Activated CD8-positive, alpha-beta memory T cell treated with anti-CD3 and anti-CD28 coated beads, Interleukin-2, amount 50 U/mL, for 1 hour (primary cell): ENCODE data around the gene TAS1R2.

Experiments
- DNase-seq: peaks from one replicate; pipeline ENCODE4 v3.0.0-alpha.2; 2020; ENCODE audit errors: extremely low read depth

TAS1R2 gene

DNA sequence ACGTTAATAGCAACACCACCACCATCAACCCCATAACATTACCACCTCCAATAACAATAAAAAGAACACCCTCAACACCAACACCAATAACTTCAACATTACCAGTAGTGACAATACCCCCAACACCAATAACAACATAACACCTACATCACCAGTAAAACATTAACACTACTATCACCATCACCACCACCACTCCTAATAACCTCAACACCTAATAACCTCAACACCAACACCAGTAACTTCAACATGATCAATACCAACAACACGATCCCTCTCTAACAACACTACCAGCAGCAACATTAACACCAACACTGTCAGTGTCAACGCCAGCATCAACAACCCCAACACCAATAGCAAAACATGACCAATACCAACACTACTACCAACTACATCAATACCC lies 57.2 kb downstream of the TAS1R2 start:
- no peak for DNase-seq

DNA sequence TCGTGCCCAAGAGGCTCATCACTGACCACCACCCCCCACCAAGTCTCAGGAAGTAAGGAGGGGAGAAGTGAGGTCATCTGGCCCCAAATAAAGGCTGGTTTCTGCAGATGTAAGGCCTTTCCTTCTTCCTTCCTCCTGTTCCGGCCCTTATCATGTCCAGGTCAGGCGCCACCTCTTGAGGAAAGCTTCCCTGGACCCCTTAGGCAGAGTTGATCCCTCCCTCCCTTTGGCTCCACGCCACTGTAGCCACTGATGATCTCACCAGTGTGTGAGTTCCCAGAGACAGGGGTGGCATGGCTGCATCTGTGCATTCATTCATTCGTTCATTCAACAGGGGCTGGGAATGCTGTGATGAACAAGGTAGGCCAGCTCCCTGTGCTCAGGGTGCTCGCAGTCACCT lies 59.2 kb downstream of the TAS1R2 start:
- DNase-seq, result no peak

GRCh38 chr1:18799454-18799853 lies 60.0 kb downstream of the TAS1R2 start:
- no peak for DNase-seq

DNA sequence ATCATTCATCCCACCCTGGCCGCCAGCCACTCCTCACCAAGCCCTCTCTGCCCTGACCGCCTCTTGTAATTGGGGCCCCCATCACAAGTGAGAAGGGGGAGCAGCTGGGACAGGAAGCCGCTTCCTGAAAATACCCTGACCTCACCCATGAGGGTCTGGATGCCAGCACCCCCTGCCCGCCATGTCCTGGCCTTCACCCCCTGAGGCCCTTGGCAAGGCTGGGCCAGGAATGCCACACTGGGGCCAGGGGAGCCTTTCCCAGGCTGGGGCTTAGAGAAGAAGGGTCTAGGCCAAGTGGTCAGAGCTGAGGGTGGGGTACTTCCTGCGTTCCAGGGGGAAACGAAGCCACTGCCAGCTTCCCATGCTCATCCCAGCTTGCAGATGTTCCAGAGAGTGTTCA lies 60.5 kb downstream of the TAS1R2 start:
- DNase-seq, result no peak

DNA sequence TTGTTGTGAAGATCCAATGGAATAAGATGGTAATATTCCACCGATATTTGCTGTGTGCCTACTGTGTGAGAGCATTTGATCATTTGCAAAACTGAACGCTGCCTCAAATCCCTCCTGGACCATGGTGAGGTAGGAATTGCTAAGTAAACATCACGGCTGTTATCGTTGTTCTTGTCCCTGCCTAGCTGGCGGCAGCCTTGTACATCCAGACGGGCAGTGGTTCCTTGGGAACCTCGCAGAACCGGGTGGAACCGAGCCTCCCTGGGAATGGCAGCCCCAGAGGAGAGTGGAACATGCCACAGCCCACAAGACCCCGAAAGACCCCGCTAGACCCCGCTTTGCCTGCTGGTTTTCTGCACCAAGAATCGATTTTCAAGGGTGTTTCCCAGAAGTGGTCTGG lies 60.9 kb downstream of the TAS1R2 start:
- DNase-seq, result no peak

DNA sequence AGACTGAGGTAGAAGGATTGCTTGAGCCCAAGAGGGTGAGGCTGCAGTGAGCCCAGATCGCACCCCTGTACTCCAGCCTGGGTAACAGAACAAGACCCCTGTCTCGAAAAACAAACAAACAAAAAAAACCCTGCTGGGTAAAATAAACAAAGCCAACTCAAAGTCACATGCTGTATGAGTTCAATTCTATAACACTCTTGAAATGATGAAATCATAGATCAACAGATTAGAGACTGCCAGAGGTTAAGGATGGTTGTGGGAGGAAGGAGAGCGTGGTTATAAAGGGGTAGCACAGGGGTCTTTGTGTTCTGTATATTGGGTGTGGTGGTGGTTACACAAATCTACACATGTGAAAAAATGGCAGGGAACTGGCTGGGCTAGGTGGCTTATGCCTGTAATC lies 62.5 kb downstream of the TAS1R2 start:
- no peak for DNase-seq

DNA sequence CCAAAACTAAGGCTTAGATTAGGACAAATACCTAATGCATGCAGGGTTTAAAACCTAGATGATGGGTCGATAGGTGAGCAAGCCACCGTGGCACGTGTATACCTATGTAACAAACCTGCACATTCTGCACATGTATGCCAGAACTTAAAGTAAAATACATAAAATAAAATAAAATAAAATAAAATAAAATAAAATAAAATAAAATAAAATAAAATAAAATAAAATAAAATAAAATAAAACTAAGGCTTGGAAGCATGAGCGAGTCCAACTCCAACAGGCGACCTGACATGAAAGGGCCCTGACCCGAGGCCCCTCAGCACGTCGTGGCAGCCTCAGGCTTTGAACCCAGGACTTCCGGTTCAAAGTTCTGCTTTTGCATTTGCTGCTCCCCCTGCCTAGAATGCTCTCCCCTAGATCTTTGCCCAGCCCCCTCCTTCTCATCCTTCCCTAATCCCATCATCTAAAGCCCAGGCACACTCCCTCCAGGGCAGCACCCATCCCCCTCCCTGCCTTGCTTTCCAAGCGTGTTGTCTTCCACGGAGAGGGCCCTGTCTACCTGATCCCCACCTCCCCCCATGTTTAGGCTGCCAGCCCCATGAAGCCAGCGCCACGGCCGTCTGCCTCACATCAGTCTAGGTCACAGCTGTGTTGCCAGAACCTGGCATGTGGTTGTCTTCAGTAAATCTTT lies 64.3 kb downstream of the TAS1R2 start:
- no peak for DNase-seq

DNA sequence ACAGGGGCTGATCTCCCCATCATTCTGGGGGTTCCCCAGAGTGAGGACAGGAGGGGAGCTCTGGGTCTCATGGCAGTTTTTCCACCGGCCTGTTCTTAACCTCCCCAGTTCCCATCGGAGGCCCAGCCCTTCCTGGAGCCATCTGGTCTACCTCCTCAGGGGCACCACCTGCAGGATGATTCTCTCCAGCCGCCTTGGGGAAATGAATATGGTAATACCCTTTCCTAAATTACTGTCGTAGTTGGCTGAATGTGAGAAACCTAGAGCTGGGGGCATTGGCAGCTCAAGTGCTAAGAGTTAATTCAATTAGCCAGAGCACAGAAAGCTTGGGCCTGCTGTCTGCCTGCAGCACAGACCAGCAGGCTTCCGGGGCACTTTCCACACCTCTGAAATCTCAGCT lies 64.9 kb downstream of the TAS1R2 start:
- no peak for DNase-seq

DNA sequence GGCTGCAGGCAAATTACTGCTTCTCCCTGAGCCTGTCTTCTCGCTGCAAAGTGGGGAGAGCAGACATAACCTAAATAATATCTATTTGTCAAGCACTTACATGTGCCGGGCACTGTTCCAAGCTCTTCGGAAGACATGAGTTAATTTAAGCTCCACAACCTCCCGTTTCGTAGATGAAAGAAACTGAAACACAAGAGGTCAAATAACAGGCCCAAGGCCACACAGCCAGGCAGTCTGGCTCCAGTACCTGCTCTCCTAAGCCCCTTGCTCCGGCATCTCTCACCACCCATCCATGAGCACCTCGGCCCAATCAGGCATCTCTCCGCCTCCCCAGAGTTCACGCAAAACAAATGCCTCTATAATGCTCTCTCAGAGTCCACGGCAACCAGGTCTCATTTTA lies 65.4 kb downstream of the TAS1R2 start:
- DNase-seq, result no peak

GRCh38 chr1:18793164-18793563 lies 66.3 kb downstream of the TAS1R2 start:
- no peak for DNase-seq

- no peak for DNase-seq
Measured at GRCh38 chr1:18792747-18793146, 66.7 kb downstream of the TAS1R2 start.
